DMS153 treated with DMSO at 0.1 percent for 48 hours (cell line): ENCODE measurements around the gene GALNT14.

Experiments used
- DNase-seq: peaks from one replicate; lab custom pipeline; 2025; ENCODE audit not compliant: unreplicated experiment; lab: John Stamatoyannopoulos, UW

GALNT14 gene

GRCh38 chr2:31088504-31089195 is 49.6 kb downstream of the GALNT14 start:
- no peak for DNase-seq

DNA sequence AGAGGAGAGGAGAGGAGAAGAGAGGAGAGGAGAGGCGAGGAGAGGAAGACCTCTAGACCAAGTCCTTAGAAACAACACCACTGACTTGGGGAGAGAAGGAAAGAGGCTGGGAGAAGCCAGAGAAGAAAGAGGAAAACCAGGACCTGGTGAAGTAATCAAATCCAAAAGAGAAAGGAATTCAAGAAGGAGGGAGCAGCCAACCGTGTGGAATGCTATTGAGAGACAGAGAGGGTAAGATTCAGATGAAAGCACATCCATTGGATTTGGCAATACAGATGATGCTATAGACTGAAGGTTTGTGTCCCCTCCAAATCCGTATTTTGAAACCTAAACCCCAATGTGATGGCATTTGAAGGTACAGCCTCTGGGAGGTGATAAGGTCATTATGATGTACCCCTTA is 50.7 kb downstream of the GALNT14 start:
- no peak for DNase-seq

DNA sequence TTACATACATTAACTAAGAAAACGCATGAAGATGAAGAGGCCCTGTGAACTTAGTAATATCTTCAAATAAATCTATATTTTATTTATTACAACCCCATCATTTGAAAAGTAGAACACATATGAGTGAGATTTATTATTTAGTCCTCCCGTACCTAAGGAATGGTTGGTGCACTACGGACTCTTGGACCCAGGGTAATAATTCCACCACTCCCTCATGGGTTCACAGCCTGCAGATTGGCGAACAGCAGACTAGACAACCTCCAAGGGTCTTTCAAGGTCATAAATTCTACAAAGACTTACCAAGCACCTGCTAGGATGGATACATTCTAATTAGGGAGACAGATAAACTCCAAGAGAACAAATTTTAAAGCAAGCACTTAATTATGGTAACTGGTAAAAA is 51.6 kb downstream of the GALNT14 start:
- no peak for DNase-seq

DNA sequence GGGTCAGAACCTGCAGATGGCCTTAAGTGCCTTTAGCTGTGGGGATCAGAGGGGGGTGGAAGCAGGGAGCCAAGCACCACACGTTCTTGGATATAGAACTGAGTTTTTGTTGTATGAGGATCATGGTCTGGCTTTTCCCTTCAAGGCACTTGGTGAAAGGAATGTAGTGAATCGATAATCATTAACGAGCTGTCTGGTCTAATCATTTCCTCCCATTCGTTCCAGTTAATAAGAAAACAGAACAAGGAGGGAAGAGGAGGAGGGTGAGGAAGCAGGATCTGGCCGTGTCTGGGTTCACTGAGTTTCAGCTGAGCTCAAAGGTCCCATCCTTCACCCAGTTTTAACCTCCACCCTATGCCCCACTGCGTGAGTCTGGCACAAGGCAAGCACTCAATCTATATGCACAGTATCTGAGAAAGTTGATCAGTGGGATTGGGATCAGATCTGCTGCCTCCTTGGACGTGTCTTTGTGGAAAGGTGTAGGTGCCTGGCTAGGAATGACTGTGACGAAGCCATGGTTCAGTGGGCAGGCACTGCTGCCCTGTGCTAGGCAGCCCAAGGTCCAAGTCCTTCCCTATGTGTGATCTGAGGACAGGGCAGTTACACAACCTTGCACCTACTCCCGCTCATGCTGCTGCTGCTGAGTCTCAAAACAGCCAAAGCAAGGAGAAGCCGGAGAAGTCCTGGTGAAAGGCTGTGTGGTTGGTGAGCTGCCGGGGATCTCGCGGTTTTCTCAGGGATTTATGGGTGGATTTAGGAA is 54.8 kb downstream of the GALNT14 start:
- DNase-seq = no peak

DNA sequence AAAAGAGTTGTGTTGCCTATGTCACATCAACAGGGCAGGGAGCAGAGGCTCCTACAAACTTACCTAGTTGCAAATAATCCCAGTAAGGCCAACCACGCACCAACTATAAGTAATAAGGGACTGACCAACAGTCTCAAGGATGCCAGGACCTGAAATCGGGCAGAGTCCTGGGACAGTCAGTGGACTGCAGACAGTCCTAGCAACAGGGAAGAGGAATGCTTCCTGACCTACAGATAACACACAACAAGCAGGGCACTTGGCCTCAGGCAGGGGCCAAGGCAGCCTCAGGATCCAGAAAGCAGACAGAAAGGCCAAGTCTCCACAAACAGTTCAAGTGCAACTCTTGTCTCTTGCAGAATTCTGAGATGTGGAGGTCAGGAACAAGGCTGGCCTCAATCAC is 56.2 kb downstream of the GALNT14 start:
- no peak for DNase-seq

- no peak for DNase-seq
Observed at GRCh38 chr2:31081492-31081891, 56.7 kb downstream of the GALNT14 start.

DNA sequence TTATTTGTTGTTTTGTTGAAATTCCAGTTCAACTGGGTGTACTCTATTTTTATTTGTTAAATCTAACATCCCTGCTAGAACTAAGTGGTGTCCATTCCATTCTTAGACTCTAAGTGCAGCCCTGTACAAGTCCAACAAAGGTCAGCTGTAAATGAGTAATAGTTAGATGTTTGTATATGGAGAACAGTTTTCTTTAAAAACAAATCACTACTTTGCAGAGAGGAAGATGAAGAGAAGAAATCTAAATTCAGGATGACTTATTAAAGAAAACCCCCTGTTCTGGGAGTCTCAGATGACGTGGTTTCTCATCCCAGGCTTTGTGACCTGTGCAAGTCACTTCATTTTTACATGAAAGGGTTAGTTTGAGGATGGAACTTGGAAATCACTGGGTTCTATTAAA is 57.9 kb downstream of the GALNT14 start:
- no peak for DNase-seq

DNA sequence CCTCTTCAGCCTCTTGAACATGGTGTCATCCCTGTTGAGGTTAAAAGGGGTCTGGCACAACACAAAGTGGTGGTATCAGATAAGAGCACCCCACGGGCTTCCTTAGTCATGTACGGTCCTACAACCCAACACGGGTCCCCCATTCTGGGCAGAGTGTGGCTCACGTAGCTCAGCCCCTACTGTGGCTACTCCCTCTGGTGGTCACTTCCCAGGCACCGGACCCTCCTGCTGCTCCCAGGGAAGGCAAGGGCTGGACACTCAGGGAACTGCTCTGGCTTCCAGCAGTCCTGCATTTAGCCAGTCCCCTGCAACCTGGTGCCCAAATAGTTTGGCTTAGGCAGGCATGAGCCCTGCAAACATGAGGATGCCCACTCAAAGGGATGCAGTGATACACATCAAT is 58.6 kb downstream of the GALNT14 start:
- DNase-seq = no peak

GRCh38 chr2:31078579-31079105 is 59.6 kb downstream of the GALNT14 start:
- DNase-seq = no peak

GRCh38 chr2:31078011-31078410 is 60.2 kb downstream of the GALNT14 start:
- no peak for DNase-seq

DNA sequence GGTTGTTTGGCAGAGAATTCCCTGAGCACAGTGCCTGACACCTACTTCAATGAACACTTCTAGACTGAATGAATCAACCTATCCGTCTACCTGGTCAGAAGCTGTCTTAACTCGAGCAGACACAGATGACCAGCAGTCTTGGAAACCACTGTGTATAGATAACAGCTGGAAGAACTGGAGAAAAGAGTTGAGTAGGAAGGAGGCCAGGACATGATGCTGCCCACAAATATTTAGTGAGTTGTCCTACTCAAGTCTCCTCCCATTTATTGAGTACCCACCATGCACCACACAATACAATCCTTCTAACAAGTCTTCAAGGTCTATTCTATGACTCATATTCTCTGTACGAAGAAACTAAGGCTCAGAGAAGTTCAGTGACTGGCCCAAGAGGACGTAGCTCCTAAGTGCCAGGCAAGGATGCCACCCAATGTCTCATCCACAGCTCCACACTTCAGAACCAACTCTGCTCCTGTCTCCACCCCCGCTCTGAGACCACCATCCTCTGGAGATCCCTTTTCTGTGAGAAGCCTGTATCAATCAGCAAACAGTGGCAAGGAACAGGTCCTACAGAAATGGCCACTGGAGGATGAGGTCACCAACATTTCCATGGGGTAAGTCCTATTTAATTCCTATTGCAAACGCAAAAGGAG is 62.2 kb downstream of the GALNT14 start:
- no peak for DNase-seq

GRCh38 chr2:31075431-31075830 is 62.8 kb downstream of the GALNT14 start:
- DNase-seq = no peak

- DNase-seq = no peak
Observed at GRCh38 chr2:31071741-31072140, 66.5 kb downstream of the GALNT14 start.

DNA sequence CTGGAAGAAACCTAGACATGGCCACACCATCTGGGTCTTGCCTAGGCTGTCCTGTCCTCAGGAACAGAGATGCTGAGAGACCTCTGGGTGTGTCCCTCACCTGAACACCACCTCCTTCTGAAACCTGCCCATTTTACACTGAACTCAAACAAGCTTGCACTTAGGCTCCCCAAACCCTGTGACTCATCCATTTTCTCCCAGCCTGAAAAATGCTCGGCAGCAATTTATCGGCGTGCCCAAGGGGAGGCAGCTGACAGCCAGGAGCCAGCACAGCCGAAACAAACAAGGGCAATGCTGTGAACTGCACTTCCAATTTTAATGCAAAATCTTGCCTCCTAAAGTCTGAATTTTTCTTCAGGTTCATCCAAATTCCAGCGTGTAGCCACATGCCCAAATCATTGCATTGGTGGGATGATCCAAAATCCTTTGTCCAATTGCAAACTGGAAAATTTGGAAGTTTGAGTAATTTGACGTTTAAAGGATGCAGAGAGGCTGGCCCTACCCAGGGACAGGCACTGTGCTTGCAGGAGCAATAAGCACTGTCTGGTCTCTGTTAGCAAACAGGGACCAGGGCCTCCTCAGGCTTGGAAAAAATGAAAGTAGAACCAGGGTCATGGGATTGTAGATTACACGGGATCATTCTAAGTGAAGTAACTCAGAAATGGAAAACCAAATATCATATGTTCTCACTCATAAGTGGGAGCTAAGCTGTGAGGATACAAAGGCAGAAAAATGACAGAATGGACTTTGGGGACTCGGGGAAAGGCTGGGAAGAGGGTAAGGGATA is 67.7 kb downstream of the GALNT14 start:
- DNase-seq = no peak

- no peak for DNase-seq
Observed at GRCh38 chr2:31069643-31070325, 68.5 kb downstream of the GALNT14 start.

GRCh38 chr2:31067259-31067658 is 71.0 kb downstream of the GALNT14 start:
- DNase-seq = no peak

GRCh38 chr2:31066551-31066950 is 71.7 kb downstream of the GALNT14 start:
- no peak for DNase-seq

GRCh38 chr2:31066086-31066485 is 72.2 kb downstream of the GALNT14 start:
- no peak for DNase-seq

- DNase-seq = no peak
Observed at GRCh38 chr2:31065356-31065755, 72.9 kb downstream of the GALNT14 start.

DNA sequence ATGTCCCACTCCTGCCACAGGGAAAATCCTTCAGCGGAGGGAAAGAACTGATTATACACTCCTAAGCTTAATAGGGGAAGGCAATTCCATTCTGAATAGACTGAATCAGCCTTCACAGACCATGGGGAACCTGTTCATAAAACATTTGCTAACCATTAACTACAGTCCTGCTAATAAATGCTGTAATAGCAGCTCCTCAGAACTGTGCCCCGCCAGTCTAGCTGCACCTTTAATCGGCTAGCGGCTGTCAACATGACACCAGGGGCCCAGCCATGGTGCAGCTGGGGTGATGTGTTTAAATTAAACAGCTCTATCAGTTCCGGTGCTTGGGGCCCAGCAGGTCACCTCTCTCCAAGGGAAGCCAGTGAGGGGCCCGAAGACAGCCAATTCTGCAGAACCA is 77.8 kb downstream of the GALNT14 start:
- DNase-seq = no peak
